Neuronal stem cell (in vitro differentiated cells): Measurements from ENCODE around the gene PIEZO2.

Experiments used
- DNase-seq: peaks from one replicate; pipeline ENCODE4 v3.0.0-alpha.2; 2013; ENCODE audit warnings: low spot score
- H2AFZ ChIP-seq: one replicate; pipeline ENCODE4 v1.6.1; 2013; ENCODE audit warnings: mild to moderate bottlenecking, low read length, inconsistent platforms
- H2AK5ac ChIP-seq: 2 replicates; pipeline ENCODE4 v1.6.1; 2013; ENCODE audit warnings: low read depth, mild to moderate bottlenecking, inconsistent platforms, low read length, moderate library complexity, mixed read lengths
- H2BK120ac ChIP-seq: 2 replicates; pipeline ENCODE4 v1.6.1; 2013; ENCODE audit warnings: low read depth, mild to moderate bottlenecking, inconsistent platforms, low read length, moderate library complexity, mixed read lengths
- H2BK12ac ChIP-seq: one replicate; pipeline ENCODE4 v1.6.1; 2013; ENCODE audit warnings: low read length, inconsistent platforms
- H2BK15ac ChIP-seq: 2 replicates; pipeline ENCODE4 v1.6.1; 2013; ENCODE audit warnings: mild to moderate bottlenecking, low read length, inconsistent platforms, mixed read lengths
- H2BK5ac ChIP-seq: one replicate; pipeline ENCODE4 v1.6.1; 2013; ENCODE audit warnings: inconsistent platforms, mild to moderate bottlenecking, low read length, moderate library complexity
- H3K14ac ChIP-seq: one replicate; pipeline ENCODE4 v1.6.1; 2013; ENCODE audit warnings: low read length, inconsistent platforms
- H3K18ac ChIP-seq: 2 replicates; pipeline ENCODE4 v1.6.1; 2013; ENCODE audit warnings: low read length, inconsistent platforms
- H3K23ac ChIP-seq: 2 replicates; pipeline ENCODE4 v1.6.1; 2013; ENCODE audit warnings: low read depth, mild to moderate bottlenecking, mixed read lengths, low read length, inconsistent platforms; ENCODE audit not compliant: poor library complexity
- H3K27ac ChIP-seq: replicated peaks from 3 replicates; pipeline ENCODE4 v1.5.1; 2013; ENCODE audit warnings: low read length, inconsistent platforms
- H3K27me3 ChIP-seq, 3 experiments: 2 replicates each; pipeline ENCODE4 v1.6.1; 2013; ENCODE audit warnings: low read length in 3 of 3, mild to moderate bottlenecking in 2 of 3, inconsistent platforms in 1 of 3, low read depth in 1 of 3, mixed read lengths in 1 of 3, moderate library complexity in 1 of 3; ENCODE audit not compliant: control insufficient read depth in 3 of 3, insufficient read depth in 3 of 3
- H3K36me3 ChIP-seq, 2 donors: replicated peaks in 1 of 2; 2 replicates each; pipeline ENCODE4 v1.6.1; 2013; ENCODE audit warnings: low read length in 2 of 2; ENCODE audit not compliant: control insufficient read depth in 2 of 2, insufficient read depth in 2 of 2
- H3K4ac ChIP-seq: 2 replicates; pipeline ENCODE4 v1.6.1; 2013; ENCODE audit warnings: inconsistent platforms, mild to moderate bottlenecking, low read length, moderate library complexity
- H3K4me1 ChIP-seq, 2 donors: 1 replicate in 1 of 2; 2 replicates in 1 of 2; pipeline ENCODE4 v1.6.1; 2013; ENCODE audit warnings: low read length in 2 of 2, low read depth in 1 of 2; ENCODE audit not compliant: control insufficient read depth in 2 of 2, insufficient read depth in 1 of 2
- H3K4me2 ChIP-seq: one replicate; pipeline ENCODE4 v1.6.1; 2013; ENCODE audit warnings: mild to moderate bottlenecking, low read length, inconsistent platforms; ENCODE audit not compliant: insufficient read depth, poor library complexity, severe bottlenecking
- H3K4me3 ChIP-seq, 2 donors: 2 replicates each; pipeline ENCODE4 v1.5.1; 2013; ENCODE audit warnings: low read length in 2 of 2, mild to moderate bottlenecking in 2 of 2, inconsistent platforms in 1 of 2, moderate library complexity in 1 of 2
- H3K79me1 ChIP-seq: one replicate; pipeline ENCODE4 v1.6.1; 2013; ENCODE audit warnings: low read depth, mild to moderate bottlenecking, inconsistent platforms, low read length, moderate library complexity
- H3K9ac ChIP-seq: one replicate; pipeline ENCODE4 v1.6.1; 2013; ENCODE audit warnings: mild to moderate bottlenecking, low read depth, low read length, inconsistent platforms; ENCODE audit not compliant: poor library complexity
- H3K9me3 ChIP-seq, 2 donors: replicated peaks in 1 of 2; 2 replicates each; pipeline versions ENCODE3 to v1.6.1; 2013; ENCODE audit warnings: low read length in 2 of 2, mild to moderate bottlenecking in 2 of 2, inconsistent platforms in 1 of 2, low read depth in 1 of 2, mixed read lengths in 1 of 2, moderate library complexity in 1 of 2; ENCODE audit not compliant: control insufficient read depth in 2 of 2, insufficient read depth in 1 of 2
- H4K8ac ChIP-seq: one replicate; pipeline ENCODE4 v1.6.1; 2013; ENCODE audit warnings: low read depth, mild to moderate bottlenecking, inconsistent platforms, low read length, moderate library complexity
- H4K91ac ChIP-seq: one replicate; pipeline ENCODE4 v1.6.1; 2013; ENCODE audit warnings: low read length, low read depth, mild to moderate bottlenecking, inconsistent platforms; ENCODE audit not compliant: poor library complexity
- WGBS, 2 donors: extraction: QIAGEN DNeasy Blood & Tissue Kit; methylation state at CpG; one replicate each; pipeline ENCODE4 v1.1.7; 2013; ENCODE audit warnings: missing lambda C conversion rate in 2 of 2, mixed read lengths in 1 of 2; ENCODE audit not compliant: insufficient read length in 2 of 2, insufficient replicate concordance in 1 of 2; ENCODE audit errors: extremely low coverage in 2 of 2; 5-methylcytosine and 5-hydroxymethylcytosine counted together

Gene PIEZO2

DNA sequence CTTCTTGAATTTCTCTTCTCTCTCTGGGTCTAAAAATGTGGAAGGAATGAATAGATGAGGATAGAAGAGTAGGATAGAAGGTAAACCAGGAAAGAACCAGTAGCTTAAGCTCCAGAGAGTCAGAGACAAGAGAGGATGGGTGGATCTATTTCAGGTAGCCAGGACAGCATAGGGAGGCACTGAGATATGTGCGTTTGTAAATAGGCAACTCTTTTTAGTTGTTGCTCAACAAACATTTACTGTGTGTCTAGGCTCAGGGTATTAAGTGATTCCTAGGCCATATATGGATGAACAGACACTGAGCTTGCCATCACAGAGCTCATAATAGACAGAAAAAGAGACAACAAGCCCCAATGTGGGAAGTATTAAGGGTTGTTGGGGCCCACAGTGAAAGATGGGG is 463.1 kb downstream of the PIEZO2 start:
- DNase-seq, result no peak
- no peak overlapping the region for H2AK5ac ChIP-seq
- H3K4me1 ChIP-seq, result no peaks in the 10 kb centered on the region
- H3K4me2 ChIP-seq, result no peak overlapping the region
- H3K9ac ChIP-seq, result no peak overlapping the region
- H2BK120ac ChIP-seq, result no peak overlapping the region
- peaks cover 0 to 2% of the 10 kb centered on the region in 2 donors for H3K9me3 ChIP-seq
- no peak overlapping the region for H3K14ac ChIP-seq
- H3K79me1 ChIP-seq, result no peaks in the 10 kb centered on the region
- H2BK12ac ChIP-seq, result no peak overlapping the region
- no peak overlapping the region for H3K27ac ChIP-seq
- H3K36me3 ChIP-seq, result no peaks in the 10 kb centered on the region
- no peak overlapping the region for H2AFZ ChIP-seq
- no peak overlapping the region for H2BK15ac ChIP-seq
- H3K4me3 ChIP-seq, result no peak overlapping the region
- H3K27me3 ChIP-seq, result no peaks in the 10 kb centered on the region
- no peak overlapping the region for H3K23ac ChIP-seq
- H2BK5ac ChIP-seq, result no peak overlapping the region
- no peak overlapping the region for H4K8ac ChIP-seq
- H3K4ac ChIP-seq, result no peak overlapping the region
- H3K18ac ChIP-seq, result no peak overlapping the region
- H4K91ac ChIP-seq, result no peak overlapping the region
- WGBS, 2 donors, result no CpG with 5 or more reads among the region's 1 CpG

DNA sequence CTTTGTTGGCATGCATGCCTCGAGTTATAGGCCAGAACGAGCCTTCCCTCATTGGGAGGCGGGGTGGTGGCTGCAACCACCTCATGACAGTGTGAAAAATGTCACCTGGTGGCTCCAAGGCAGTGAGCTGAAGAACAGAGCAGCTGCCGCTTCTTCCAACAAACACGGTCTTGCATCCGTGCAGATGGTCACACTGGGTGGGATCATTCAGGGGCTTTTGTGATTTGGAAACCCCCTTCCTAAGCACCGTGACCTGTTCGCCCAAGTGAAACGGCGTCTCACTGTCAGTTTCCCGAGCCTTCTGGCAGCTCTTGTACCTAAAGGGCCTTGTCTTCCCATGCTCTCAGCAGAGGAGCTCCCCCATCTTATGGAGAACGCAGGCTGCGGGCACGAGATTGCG is 463.9 kb downstream of the PIEZO2 start:
- Histone ChIP-seq H3K36me3 (no peaks in the 10 kb centered on the region), H3K4me3 (no peak overlapping the region), H3K18ac (no peak overlapping the region), H3K23ac (no peak overlapping the region), H2AK5ac (no peak overlapping the region), H3K9me3 (peaks cover 0 to 2% of the 10 kb centered on the region in 2 donors), H4K91ac (no peak overlapping the region), H2BK120ac (no peak overlapping the region), H4K8ac (no peak overlapping the region), H2AFZ (no peak overlapping the region), H3K79me1 (no peaks in the 10 kb centered on the region), H2BK15ac (no peak overlapping the region), H3K27me3 (no peaks in the 10 kb centered on the region), H2BK12ac (no peak overlapping the region), H2BK5ac (no peak overlapping the region), H3K14ac (no peak overlapping the region), H3K4me2 (no peak overlapping the region), H3K9ac (peak overlapping the region; percentile 57), H3K4me1 (no peaks in the 10 kb centered on the region), H3K4ac (no peak overlapping the region), H3K27ac (no peak overlapping the region)
- DNase-seq, result no peak
- WGBS, 2 donors, result no CpG with 5 or more reads among the region's 15 CpGs

DNA sequence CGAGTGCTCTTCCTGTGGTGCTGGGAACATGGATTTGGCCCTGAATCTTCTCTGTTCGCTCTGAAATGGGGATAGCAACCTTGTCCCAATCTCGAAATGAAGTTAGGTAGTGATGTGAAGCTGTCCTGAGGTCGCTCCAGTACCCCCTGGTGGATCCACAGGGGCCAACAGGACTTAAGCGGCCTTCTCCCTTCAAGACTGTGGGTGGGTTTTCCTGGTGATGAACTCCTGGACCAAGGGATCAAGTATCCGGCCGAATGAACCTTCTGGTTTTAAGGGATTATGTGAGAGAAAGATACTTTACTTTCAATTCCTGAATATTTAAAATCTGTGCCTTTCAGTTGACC is 467.0 kb downstream of the PIEZO2 start:
- Histone ChIP-seq H2AK5ac (no peak overlapping the region), H2AFZ (no peak overlapping the region), H3K4ac (no peak overlapping the region), H4K8ac (no peak overlapping the region), H2BK15ac (no peak overlapping the region), H3K23ac (no peak overlapping the region), H3K27me3 (no peaks in the 10 kb centered on the region), H3K4me3 (peak overlapping the region in 1 of 2 donors; percentile 51), H3K79me1 (no peaks in the 10 kb centered on the region), H3K36me3 (no peaks in the 10 kb centered on the region), H4K91ac (no peak overlapping the region), H3K14ac (no peak overlapping the region), H3K9ac (no peak overlapping the region), H2BK5ac (no peak overlapping the region), H2BK120ac (no peak overlapping the region), H3K4me2 (no peak overlapping the region), H3K9me3 (no peaks in the 10 kb centered on the region), H3K27ac (no peak overlapping the region), H3K4me1 (no peaks in the 10 kb centered on the region), H2BK12ac (no peak overlapping the region), H3K18ac (no peak overlapping the region)
- DNase-seq, result no peak
- WGBS, 2 donors, result no CpG with 5 or more reads among the region's 7 CpGs

DNA sequence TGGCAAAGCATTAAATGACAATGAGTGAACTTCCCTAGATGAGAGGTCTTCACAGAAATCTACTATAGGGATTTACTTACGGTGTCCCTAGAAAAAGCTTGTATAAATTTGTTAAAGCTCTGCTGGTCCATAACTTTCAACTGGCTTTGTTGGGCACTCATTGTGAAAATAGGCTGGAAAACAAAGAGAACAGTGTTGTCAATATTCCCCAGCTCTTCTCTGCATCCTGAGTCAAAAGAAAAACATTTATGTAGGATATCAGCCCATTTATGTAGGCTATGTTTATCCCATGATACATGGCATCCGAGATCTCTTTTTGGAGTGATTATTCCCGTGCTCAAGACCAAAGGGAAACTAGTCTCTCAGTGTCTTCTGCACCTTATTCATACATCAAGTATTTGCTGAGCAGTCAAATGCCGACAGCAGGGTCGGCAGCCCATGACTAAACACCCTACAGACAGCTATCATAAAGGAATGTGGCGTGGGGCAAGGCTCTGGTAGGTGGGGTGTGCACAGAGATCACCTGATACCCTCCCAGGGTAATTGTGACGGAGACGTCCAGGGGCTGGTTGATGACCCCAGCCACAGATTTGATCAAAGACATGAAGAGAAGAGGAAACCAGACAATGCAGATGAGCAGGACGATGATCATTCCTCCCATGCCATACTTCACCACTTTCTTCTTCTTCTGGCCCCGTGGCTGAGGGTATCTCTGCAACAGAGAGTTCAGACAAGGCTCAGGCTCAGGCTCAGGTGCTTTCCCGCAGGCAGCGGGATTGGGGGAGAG is 467.6 kb downstream of the PIEZO2 start:
- no peak overlapping the region for H4K91ac ChIP-seq
- no peak overlapping the region for H3K4ac ChIP-seq
- no peak overlapping the region for H3K23ac ChIP-seq
- no peak overlapping the region for H2BK12ac ChIP-seq
- no peak overlapping the region for H2BK5ac ChIP-seq
- no peak overlapping the region for H3K18ac ChIP-seq
- H3K27ac ChIP-seq, result no peak overlapping the region
- H3K14ac ChIP-seq, result no peak overlapping the region
- no peaks in the 10 kb centered on the region for H3K27me3 ChIP-seq
- H3K36me3 ChIP-seq, result no peaks in the 10 kb centered on the region
- WGBS, 2 donors, result no CpG with 5 or more reads among the region's 12 CpGs
- H3K79me1 ChIP-seq, result no peaks in the 10 kb centered on the region
- no peak overlapping the region for H2AK5ac ChIP-seq
- H3K9me3 ChIP-seq, result no peaks in the 10 kb centered on the region
- no peak for DNase-seq
- peak overlapping the region in 1 of 2 donors; percentile 51 for H3K4me3 ChIP-seq
- H2BK120ac ChIP-seq, result no peak overlapping the region
- no peak overlapping the region for H2BK15ac ChIP-seq
- no peak overlapping the region for H4K8ac ChIP-seq
- no peak overlapping the region for H2AFZ ChIP-seq
- no peak overlapping the region for H3K4me2 ChIP-seq
- H3K4me1 ChIP-seq, result no peaks in the 10 kb centered on the region
- no peak overlapping the region for H3K9ac ChIP-seq
